H1 (cell line): Measurements from ENCODE around the gene CEP68. TPM values are rescaled to one million over a fixed set of nuclear protein-coding genes. Genes with fewer than 3 reads are reported as not detected.

Source experiments
- CTCF ChIA-PET: fragments of 300-600 bp; sonication (Branson Sonifier 250); formaldehyde crosslinking; loops from one replicate; lab custom pipeline; 2021; ENCODE audit not compliant: partially characterized antibody; lab: Charles Lee
- POLR2A ChIA-PET: fragments of 300-600 bp; sonication (Branson Sonifier 250); formaldehyde crosslinking; loops from one replicate; lab custom pipeline; 2021; ENCODE audit warnings: inconsistent platforms; ENCODE audit not compliant: partially characterized antibody; lab: Charles Lee
- DNase-seq, 2 experiments: peaks; one replicate each; pipeline versions ENCODE4 v3.0.0 to v3.0.0-alpha.2; 2010 to 2022; ENCODE audit warnings: low spot score in 2 of 2, low read depth in 1 of 2, mixed read lengths in 1 of 2
- FAIRE-seq: peaks from 2 replicates; lab custom pipeline; 2011; peaks lifted over from hg19 to GRCh38; lab: Jason Lieb, UNC
- H2AFZ ChIP-seq: 2 replicates; pipeline ENCODE4 v1.8.1; 2012; ENCODE audit warnings: low read length, inconsistent platforms
- H2AK5ac ChIP-seq: 2 replicates; pipeline ENCODE4 v1.6.1; 2013; ENCODE audit warnings: low read depth, low read length
- H2BK120ac ChIP-seq: replicated peaks from 2 replicates; pipeline ENCODE3; 2013; ENCODE audit warnings: low read depth, low read length, inconsistent platforms
- H2BK12ac ChIP-seq: 2 replicates; pipeline ENCODE4 v1.6.1; 2013; ENCODE audit warnings: low read depth, low read length
- H2BK15ac ChIP-seq: 2 replicates; pipeline ENCODE4 v1.6.1; 2013; ENCODE audit warnings: low read length
- H2BK20ac ChIP-seq: 2 replicates; pipeline ENCODE4 v1.6.1; 2013; ENCODE audit warnings: low read length
- H2BK5ac ChIP-seq: 2 replicates; pipeline ENCODE4 v1.6.1; 2013; ENCODE audit warnings: low read depth, low read length
- H3K14ac ChIP-seq: 2 replicates; pipeline ENCODE4 v1.6.1; 2013; ENCODE audit warnings: inconsistent platforms; ENCODE audit not compliant: insufficient read length
- H3K18ac ChIP-seq: 2 replicates; pipeline ENCODE4 v1.6.1; 2013; ENCODE audit warnings: low read length; ENCODE audit errors: extremely low read depth
- H3K23ac ChIP-seq: 2 replicates; pipeline ENCODE4 v1.6.1; 2013; ENCODE audit warnings: inconsistent platforms; ENCODE audit not compliant: insufficient read length
- H3K23me2 ChIP-seq: 2 replicates; pipeline ENCODE4 v1.6.1; 2013; ENCODE audit warnings: low read depth, low read length
- H3K27ac ChIP-seq: 2 replicates; pipeline ENCODE4 v1.6.1; 2011; ENCODE audit warnings: low read depth, low read length, inconsistent platforms
- H3K27me3 ChIP-seq, 4 experiments: replicated peaks in 1 of 4; 1 replicate in 1 of 4; 2 replicates in 3 of 4; pipeline versions ENCODE4 v1.6.1 to v1.8.1; 2011 to 2013; ENCODE audit warnings: low read length in 3 of 4, mild to moderate bottlenecking in 3 of 4, inconsistent platforms in 2 of 4, mixed read lengths in 2 of 4, moderate library complexity in 1 of 4; ENCODE audit not compliant: control insufficient read depth in 3 of 4, insufficient read depth in 3 of 4; ENCODE audit errors: extremely low read depth in 1 of 4
- H3K36me3 ChIP-seq, 4 experiments: 2 replicates each; pipeline versions ENCODE4 v1.6.1 to v1.8.1; 2011 to 2013; ENCODE audit warnings: mild to moderate bottlenecking in 4 of 4, low read length in 3 of 4, moderate library complexity in 2 of 4, control low read depth in 1 of 4, inconsistent platforms in 1 of 4; ENCODE audit not compliant: insufficient read depth in 4 of 4, control insufficient read depth in 2 of 4
- H3K4ac ChIP-seq: replicated peaks from 2 replicates; pipeline ENCODE3; 2013; ENCODE audit warnings: low read length, low read depth, mixed read lengths, inconsistent platforms; ENCODE audit not compliant: insufficient read length
- H3K4me1 ChIP-seq, 4 experiments: replicated peaks in 1 of 4; 1 replicate in 1 of 4; 2 replicates in 3 of 4; pipeline versions ENCODE4 v1.6.1 to v1.8.1; 2011 to 2013; ENCODE audit warnings: low read length in 3 of 4, inconsistent platforms in 2 of 4, mixed read lengths in 1 of 4; ENCODE audit not compliant: insufficient read depth in 4 of 4, control insufficient read depth in 3 of 4
- H3K4me2 ChIP-seq, 2 experiments: 2 replicates each; pipeline versions ENCODE4 v1.6.1 to v1.8.1; 2011 to 2013; ENCODE audit warnings: low read depth in 2 of 2, low read length in 2 of 2, control low read depth in 1 of 2, inconsistent platforms in 1 of 2, mild to moderate bottlenecking in 1 of 2; ENCODE audit not compliant: insufficient read depth in 1 of 2
- H3K4me3 ChIP-seq, 4 experiments: fragments of 200-600, 300-600 bp in 1 of 4; sonication (generic), shearing (Covaris generic), sonication (Bioruptor Twin) in 1 of 4; 2 replicates each; pipeline versions ENCODE4 v1.5.1 to v1.8.1; 2011 to 2016; ENCODE audit warnings: low read length in 4 of 4, low read depth in 3 of 4, control low read depth in 2 of 4, inconsistent platforms in 2 of 4, mild to moderate bottlenecking in 2 of 4, mixed read lengths in 1 of 4, moderate library complexity in 1 of 4; ENCODE audit not compliant: insufficient read depth in 2 of 4; ENCODE audit errors: extremely low read depth in 1 of 4
- H3K56ac ChIP-seq: replicated peaks from 2 replicates; pipeline ENCODE3; 2013; ENCODE audit warnings: low read depth, mild to moderate bottlenecking, mixed read lengths, low read length, inconsistent platforms; ENCODE audit not compliant: insufficient read length
- H3K79me1 ChIP-seq: 2 replicates; pipeline ENCODE4 v1.6.1; 2013; ENCODE audit warnings: low read depth, low read length, control low read depth
- H3K79me2 ChIP-seq, 2 experiments: 2 replicates each; pipeline versions ENCODE4 v1.6.1 to v1.8.1; 2012 to 2013; ENCODE audit warnings: low read length in 2 of 2, mild to moderate bottlenecking in 2 of 2, inconsistent platforms in 1 of 2; ENCODE audit not compliant: insufficient read depth in 2 of 2, control insufficient read depth in 1 of 2
- H3K9ac ChIP-seq, 4 experiments: replicated peaks in 1 of 4; 1 replicate in 1 of 4; 2 replicates in 3 of 4; pipeline versions ENCODE4 v1.6.1 to v1.8.1; 2011 to 2013; ENCODE audit warnings: low read depth in 3 of 4, low read length in 3 of 4, control low read depth in 2 of 4, mild to moderate bottlenecking in 2 of 4, moderate library complexity in 2 of 4, inconsistent platforms in 1 of 4; ENCODE audit errors: extremely low read depth in 1 of 4
- H3K9me3 ChIP-seq, 2 experiments: 2 replicates each; pipeline versions ENCODE4 v1.6.1 to v1.8.1; 2012 to 2013; ENCODE audit warnings: mild to moderate bottlenecking in 2 of 2, moderate library complexity in 2 of 2, control low read depth in 1 of 2, inconsistent platforms in 1 of 2, low read depth in 1 of 2, low read length in 1 of 2, mixed read lengths in 1 of 2; ENCODE audit not compliant: insufficient read depth in 2 of 2
- H4K20me1 ChIP-seq, 2 experiments: replicated peaks in 1 of 2; 2 replicates each; pipeline versions ENCODE3 to v1.8.1; 2011 to 2013; ENCODE audit warnings: inconsistent platforms in 2 of 2, low read length in 2 of 2, mild to moderate bottlenecking in 1 of 2; ENCODE audit not compliant: insufficient read depth in 2 of 2, control insufficient read depth in 1 of 2
- H4K5ac ChIP-seq: 2 replicates; pipeline ENCODE4 v1.6.1; 2013; ENCODE audit warnings: low read length, low read depth, mixed read lengths, inconsistent platforms; ENCODE audit not compliant: insufficient read length
- H4K8ac ChIP-seq: 2 replicates; pipeline ENCODE4 v1.8.0; 2013; ENCODE audit warnings: mild to moderate bottlenecking, moderate library complexity, low read length, inconsistent platforms; ENCODE audit not compliant: insufficient read depth; ENCODE audit errors: extremely low read depth
- H4K91ac ChIP-seq: replicated peaks from 2 replicates; pipeline ENCODE3; 2013; ENCODE audit warnings: low read length, mixed read lengths, inconsistent platforms; ENCODE audit not compliant: insufficient read length
- CBX8 ChIP-seq: fragments of 300-800, 300-1000 bp; sonication (generic); IDR thresholded peaks from 2 replicates; pipeline ENCODE4 v1.7.1; 2016; ENCODE audit warnings: low read depth, low read length, borderline replicate concordance
- EGR1 ChIP-seq: IDR thresholded peaks from 2 replicates; pipeline ENCODE4 v1.6.1; 2011; ENCODE audit warnings: low read depth, low read length, borderline replicate concordance
- SRF ChIP-seq: IDR thresholded peaks from 2 replicates; pipeline ENCODE4 v1.6.1; 2011; ENCODE audit warnings: mild to moderate bottlenecking, low read depth, low read length, moderate library complexity
- TAF1 ChIP-seq: IDR thresholded peaks from 2 replicates; pipeline ENCODE4 v1.6.1; 2011; ENCODE audit warnings: mild to moderate bottlenecking, low read depth, low read length
- TBP ChIP-seq: IDR thresholded peaks from 2 replicates; pipeline ENCODE4 v1.6.1; 2011; ENCODE audit warnings: low read depth, low read length, improper control_type of control experiment
- ZNF274 ChIP-seq: IDR thresholded peaks from 2 replicates; pipeline ENCODE4 v1.7.0; 2012; ENCODE audit warnings: low read length, borderline replicate concordance; ENCODE audit errors: extremely low read depth
- WGBS, 2 experiments: shearing (Covaris generic) in 1 of 2; methylation state at CpG; one replicate each; pipeline versions ENCODE4 v1.1.6 to v1.1.7; 2013 to 2015; ENCODE audit warnings: low lambda C conversion rate in 2 of 2, mixed read lengths in 2 of 2, inconsistent platforms in 1 of 2, low coverage in 1 of 2, missing lambda C conversion rate in 1 of 2; ENCODE audit not compliant: insufficient replicate concordance in 2 of 2, insufficient coverage in 1 of 2, insufficient read length in 1 of 2; ENCODE audit errors: extremely low coverage in 1 of 2, missing lambda C conversion rate in 1 of 2; 5-methylcytosine and 5-hydroxymethylcytosine counted together
- polyA plus RNA-seq, 7 experiments: library from polyadenylated mRNA; depleted of rRNA in 3 of 7; stranded (reverse) in 5 of 7; unstranded in 2 of 7; fragments of >200 nt in 5 of 7; fragments of 200-250 nt in 2 of 7; gene quantifications; 1 replicate in 5 of 7; 2 replicates in 1 of 7; 4 replicates in 1 of 7; pipeline versions ENCODE4 v1.2.1 to v1.2.3, GENCODE V29; 2011 to 2013; ENCODE audit warnings: missing spikeins in 2 of 7, mixed read lengths in 2 of 7
- total RNA-seq: library from RNA; stranded (reverse); fragmentation: NEBNext Ultra II Directional; extraction: Animal tissue kit (Norgen Biotek cat#: 25700); gene quantifications from 2 replicates; pipeline ENCODE4 v1.2.1, GENCODE V29; 2021
- TF ChIP-seq, protein P1 (sequence below): IDR thresholded peaks from 2 replicates; pipeline ENCODE4 v1.6.1; 2011; ENCODE audit warnings: low read depth, mild to moderate bottlenecking, low read length; ENCODE audit not compliant: insufficient read depth

CEP68 gene
- total and polyA plus RNA-seq, 2 of the 8 experiments (the other 6 are each of a cell fraction or from before 2014, with no cell fraction given), result 23.2 to 24.7 TPM

DNA sequence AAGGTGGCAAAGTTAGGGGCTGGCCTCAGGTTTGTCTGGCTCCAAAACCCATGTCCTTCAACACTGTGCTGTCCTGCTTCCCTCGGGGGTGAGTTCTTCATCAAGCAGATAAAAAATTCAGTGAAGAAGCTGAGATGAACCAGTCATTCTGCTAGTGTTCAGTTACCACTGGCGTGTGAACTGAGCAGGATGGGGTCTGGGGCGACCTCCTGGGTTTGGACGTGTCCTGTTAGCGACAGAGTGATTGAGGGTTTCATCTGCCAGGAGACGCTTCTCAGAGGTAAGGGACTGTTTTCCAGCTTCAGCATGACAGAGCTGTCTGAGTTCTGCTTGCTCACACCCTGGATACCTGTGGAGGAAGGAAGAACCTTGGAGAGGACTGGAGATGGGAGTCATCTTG is 14.6 kb downstream of the CEP68 start:
- H3K23me2 ChIP-seq, result no peaks in the 10 kb centered on the region
- H3K36me3 ChIP-seq, result peaks cover 20 to 63% (median 36%) of the 10 kb centered on the region in 4 experiments
- ChIA-PET POLR2A (interaction anchor here (0.8 to 3.8 kb wide), 5 partner anchors 12 to 15 kb away, joined by 3 to 33 read pairs (median 3); partner anchors contain the start of gene CEP68), CTCF (interaction anchor here (0.7 to 2.6 kb wide), 16 partner anchors 12 to 152 kb away, joined by 3 to 20 read pairs (median 4); no protein-coding TSS in a partner anchor)
- H3K4me1 ChIP-seq, result peaks cover 0 to 3% (median 0%) of the 10 kb centered on the region in 4 experiments; a peak in 1 of 7 replicates
- no peak overlapping the region for H3K9ac ChIP-seq
- no peak overlapping the region for H2AFZ ChIP-seq
- no peak overlapping the region for H3K18ac ChIP-seq
- DNase-seq (no peak), FAIRE-seq (no peak)
- no peak overlapping the region for H2BK20ac ChIP-seq
- H3K27ac ChIP-seq, result no peak overlapping the region
- H3K4me3 ChIP-seq, result no peak overlapping the region
- peaks cover 0 to 24% of the 10 kb centered on the region in 2 experiments; a peak in 2 of 4 replicates for H3K79me2 ChIP-seq
- no peaks in the 10 kb centered on the region for H3K9me3 ChIP-seq
- no peak overlapping the region for H3K4ac ChIP-seq
- 89% methylated on average over 6 of the region's 6 CpGs; no CpG with 5 or more reads in 1 of the 2 experiments for WGBS, 2 experiments
- no peak overlapping the region for H4K8ac ChIP-seq
- H4K20me1 ChIP-seq, result peaks cover 14 to 16% of the 10 kb centered on the region in 2 experiments
- no peak overlapping the region for H2BK5ac ChIP-seq
- no peak overlapping the region for H3K23ac ChIP-seq
- peaks cover 11% of the 10 kb centered on the region; the same call in 1 of the 2 replicates for H3K79me1 ChIP-seq
- H4K91ac ChIP-seq, result no peak overlapping the region
- H4K5ac ChIP-seq, result no peak overlapping the region
- no peak overlapping the region for H3K56ac ChIP-seq
- H2BK12ac ChIP-seq, result no peak overlapping the region
- no peaks in the 10 kb centered on the region for H3K27me3 ChIP-seq
- no peak overlapping the region for H3K14ac ChIP-seq
- no peak overlapping the region for H2BK15ac ChIP-seq
- no peak overlapping the region for H2AK5ac ChIP-seq
- TF ChIP-seq TAF1, result no peak
- TF ChIP-seq CBX8, result no peak
- no peak for TF ChIP-seq ZNF274
- no peak for TF ChIP-seq EGR1
- no peak for TF ChIP-seq SRF
- no peak for TF ChIP-seq TBP
- TF ChIP-seq, protein P1, sequence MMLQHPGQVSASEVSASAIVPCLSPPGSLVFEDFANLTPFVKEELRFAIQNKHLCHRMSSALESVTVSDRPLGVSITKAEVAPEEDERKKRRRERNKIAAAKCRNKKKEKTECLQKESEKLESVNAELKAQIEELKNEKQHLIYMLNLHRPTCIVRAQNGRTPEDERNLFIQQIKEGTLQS, result no peak
- TF ChIP-seq, all 59 proteins: peak for 0
- H2BK120ac ChIP-seq, result no peak overlapping the region
- H3K4me2 ChIP-seq, result no peak overlapping the region
